DMS153 (cell line): ENCODE measurements around the gene BANP.
A peak's percentile ranks its signal among the peaks of the same experiment; 100 is the strongest.
"Not testable (repeated sequence)": the region's sequence is repeated elsewhere in the genome, so short reads cannot be mapped to it uniquely, and the experiment has no call there.

Source experiments
- DNase-seq: peaks from one replicate; lab custom pipeline; 2025; lab: John Stamatoyannopoulos, UW

BANP gene

GRCh38 chr16:87950765-87951551 lies at the start of gene BANP:
BANP (plus strand) TSS chr16:87951434; CDS start chr16:87975116, 23,682 bp downstream.
- peak; percentile 96 for DNase-seq

- not testable (repeated sequence) for DNase-seq
Observed at GRCh38 chr16:87904963-87905362, 46.3 kb upstream of the BANP start.

- not testable (repeated sequence) for DNase-seq
Observed at GRCh38 chr16:87905521-87905920, 45.7 kb upstream of the BANP start.

GRCh38 chr16:87908101-87908500 lies 43.1 kb upstream of the BANP start:
- DNase-seq = not testable (repeated sequence)

GRCh38 chr16:87909203-87909935 lies 41.9 kb upstream of the BANP start:
- DNase-seq = peak; percentile 19

- DNase-seq = peak; percentile 92
Observed at GRCh38 chr16:87911106-87911763, 40.0 kb upstream of the BANP start.

GRCh38 chr16:87912691-87913090 lies 38.5 kb upstream of the BANP start:
- not testable (repeated sequence) for DNase-seq

GRCh38 chr16:87914021-87914725 lies 37.1 kb upstream of the BANP start:
- not testable (repeated sequence) for DNase-seq

- no peak for DNase-seq
Observed at GRCh38 chr16:87914812-87915211, 36.4 kb upstream of the BANP start.

GRCh38 chr16:87917503-87917902 lies 33.7 kb upstream of the BANP start:
- DNase-seq = no peak

- no peak for DNase-seq
Observed at GRCh38 chr16:87918338-87918737, 32.9 kb upstream of the BANP start.

- no peak for DNase-seq
Observed at GRCh38 chr16:87918866-87919680, 32.2 kb upstream of the BANP start.

- no peak for DNase-seq
Observed at GRCh38 chr16:87919681-87919994, 31.6 kb upstream of the BANP start.

GRCh38 chr16:87921236-87921773 lies 29.9 kb upstream of the BANP start:
- DNase-seq = no peak

- DNase-seq = no peak
Observed at GRCh38 chr16:87922250-87922871, 28.9 kb upstream of the BANP start.

- peak; percentile 82 for DNase-seq
Observed at GRCh38 chr16:87924041-87924810, 27.0 kb upstream of the BANP start.

GRCh38 chr16:87924811-87925670 lies 26.2 kb upstream of the BANP start:
- DNase-seq = peak; percentile 94

- DNase-seq = peak; percentile 61
Observed at GRCh38 chr16:87926246-87927194, 24.7 kb upstream of the BANP start.
